Brain microvascular endothelial cell (primary cell): ENCODE measurements around the gene FAM131C.

Experiments used
- DNase-seq: peaks from one replicate; pipeline ENCODE4 v3.0.0-alpha.2; 2020
- H3K27ac ChIP-seq: fragments of 250-450 bp; sonication (Bioruptor Pico); 2 replicates; pipeline ENCODE4 v1.5.1; 2020; ENCODE audit warnings: mild to moderate bottlenecking, moderate library complexity
- H3K27me3 ChIP-seq: fragments of 250-450 bp; sonication (Bioruptor Pico); replicated peaks from 2 replicates; pipeline ENCODE4 v1.5.1; 2020; ENCODE audit warnings: mild to moderate bottlenecking
- H3K36me3 ChIP-seq: fragments of 250-450 bp; sonication (Bioruptor Pico); replicated peaks from 2 replicates; pipeline ENCODE4 v1.5.1; 2020; ENCODE audit warnings: mild to moderate bottlenecking
- H3K4me3 ChIP-seq: 2 replicates; pipeline ENCODE4 v1.5.1; 2011; ENCODE audit warnings: low read depth, mild to moderate bottlenecking, control low read depth, low read length, moderate library complexity
- in situ Hi-C: cut with HindIII; loops from 2 replicates; pipeline ENCODE4 v1.10.0; 2017; ENCODE audit warnings: low sequenced_read_pairs, low pct_ligation_motif_present
- TF ChIP-seq, protein P1 (sequence below): IDR thresholded peaks from 2 replicates; pipeline ENCODE4 v1.5.1; 2011; ENCODE audit warnings: low read depth, mild to moderate bottlenecking, moderate library complexity, low read length, control low read depth, inconsistent platforms; ENCODE audit errors: missing control alignments

Gene FAM131C

DNA sequence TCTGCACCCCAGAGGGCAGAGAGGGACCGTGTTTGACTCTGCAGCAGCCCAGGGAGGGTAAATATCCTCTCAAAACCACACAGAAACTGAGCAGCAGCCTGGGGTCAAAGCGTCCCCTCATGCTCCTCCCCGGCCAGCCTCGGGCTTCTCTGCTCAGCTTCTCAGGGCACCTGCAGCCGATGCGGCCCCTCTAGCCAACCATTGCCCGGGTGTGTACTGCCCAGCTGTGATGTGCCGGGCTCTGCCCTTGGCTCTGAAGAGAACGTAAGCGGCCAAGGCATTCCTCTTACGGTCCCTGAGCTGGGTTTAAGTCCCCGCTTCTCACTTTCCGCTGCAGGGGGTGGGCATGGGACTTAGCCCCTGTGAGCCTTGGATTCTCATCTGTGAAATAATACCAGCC, 5.5 kb downstream of the FAM131C start:
- no peak for DNase-seq
- in situ Hi-C loops: no loop called here
- Histone ChIP-seq H3K27ac (no peak overlapping the region), H3K36me3 (no peaks in the 10 kb centered on the region), H3K4me3 (no peak overlapping the region), H3K27me3 (no peaks in the 10 kb centered on the region)
- TF ChIP-seq, protein P1, sequence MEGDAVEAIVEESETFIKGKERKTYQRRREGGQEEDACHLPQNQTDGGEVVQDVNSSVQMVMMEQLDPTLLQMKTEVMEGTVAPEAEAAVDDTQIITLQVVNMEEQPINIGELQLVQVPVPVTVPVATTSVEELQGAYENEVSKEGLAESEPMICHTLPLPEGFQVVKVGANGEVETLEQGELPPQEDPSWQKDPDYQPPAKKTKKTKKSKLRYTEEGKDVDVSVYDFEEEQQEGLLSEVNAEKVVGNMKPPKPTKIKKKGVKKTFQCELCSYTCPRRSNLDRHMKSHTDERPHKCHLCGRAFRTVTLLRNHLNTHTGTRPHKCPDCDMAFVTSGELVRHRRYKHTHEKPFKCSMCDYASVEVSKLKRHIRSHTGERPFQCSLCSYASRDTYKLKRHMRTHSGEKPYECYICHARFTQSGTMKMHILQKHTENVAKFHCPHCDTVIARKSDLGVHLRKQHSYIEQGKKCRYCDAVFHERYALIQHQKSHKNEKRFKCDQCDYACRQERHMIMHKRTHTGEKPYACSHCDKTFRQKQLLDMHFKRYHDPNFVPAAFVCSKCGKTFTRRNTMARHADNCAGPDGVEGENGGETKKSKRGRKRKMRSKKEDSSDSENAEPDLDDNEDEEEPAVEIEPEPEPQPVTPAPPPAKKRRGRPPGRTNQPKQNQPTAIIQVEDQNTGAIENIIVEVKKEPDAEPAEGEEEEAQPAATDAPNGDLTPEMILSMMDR: no peak

DNA sequence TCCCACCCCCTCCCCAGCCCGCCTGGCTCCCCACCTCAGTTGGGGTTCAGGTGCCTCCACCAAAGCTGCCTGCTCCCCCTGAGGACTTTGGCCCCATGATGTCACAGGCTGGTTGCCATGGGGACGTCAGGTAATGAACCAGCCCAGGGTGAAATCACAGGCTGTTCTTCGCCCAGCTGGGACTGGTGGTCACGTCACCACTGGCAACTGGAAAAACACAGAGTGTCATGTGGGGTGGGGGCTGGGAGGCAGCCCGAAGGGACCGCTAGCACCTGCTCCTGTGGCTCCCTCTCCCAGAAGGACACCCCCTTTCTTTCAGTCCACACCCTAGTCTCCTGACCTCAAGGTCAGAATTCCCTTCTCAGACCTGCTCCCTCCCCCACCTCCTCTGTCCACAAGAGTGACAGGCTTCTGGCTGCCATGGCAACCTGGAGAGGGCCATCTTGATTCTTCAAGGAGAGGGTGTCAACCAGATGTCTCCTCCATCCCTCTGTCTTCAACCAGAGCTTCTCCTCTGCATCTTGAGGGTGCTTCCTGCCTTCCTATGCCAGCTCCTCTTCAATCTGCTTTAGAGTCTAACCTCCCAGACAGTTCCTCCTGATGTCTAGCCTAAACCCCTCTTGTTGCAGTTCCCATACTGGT, 6.2 kb downstream of the FAM131C start:
- no peak overlapping the region for H3K4me3 ChIP-seq
- no peak for DNase-seq
- no peaks in the 10 kb centered on the region for H3K36me3 ChIP-seq
- H3K27me3 ChIP-seq: no peaks in the 10 kb centered on the region
- H3K27ac ChIP-seq: no peak overlapping the region
- in situ Hi-C loops: no loop called here
- TF ChIP-seq, protein P1: no peak

DNA sequence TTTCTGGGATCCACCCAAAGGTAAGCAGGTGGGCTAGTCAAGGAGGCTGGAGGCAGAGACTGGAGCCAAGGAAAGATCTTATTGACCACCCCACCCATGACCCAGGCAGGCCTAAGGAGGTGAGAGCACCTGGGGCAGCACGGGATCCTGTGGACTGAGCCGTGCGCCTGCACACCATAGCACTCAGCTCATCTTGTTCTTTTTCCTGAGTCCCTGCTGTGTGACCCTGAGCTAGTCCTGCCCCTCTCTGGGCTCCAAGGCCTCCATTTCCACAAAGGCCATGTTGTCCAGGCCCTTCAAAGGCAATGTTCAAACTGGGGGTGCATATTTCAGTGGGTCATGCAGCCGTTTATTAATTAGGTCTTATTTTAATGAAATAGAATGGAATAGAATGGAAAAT, 7.2 kb downstream of the FAM131C start:
- no peak for DNase-seq
- Histone ChIP-seq H3K4me3 (no peak overlapping the region), H3K27me3 (no peaks in the 10 kb centered on the region), H3K36me3 (no peaks in the 10 kb centered on the region), H3K27ac (no peak overlapping the region)
- TF ChIP-seq, protein P1: no peak
- in situ Hi-C loops: no loop called here

DNA sequence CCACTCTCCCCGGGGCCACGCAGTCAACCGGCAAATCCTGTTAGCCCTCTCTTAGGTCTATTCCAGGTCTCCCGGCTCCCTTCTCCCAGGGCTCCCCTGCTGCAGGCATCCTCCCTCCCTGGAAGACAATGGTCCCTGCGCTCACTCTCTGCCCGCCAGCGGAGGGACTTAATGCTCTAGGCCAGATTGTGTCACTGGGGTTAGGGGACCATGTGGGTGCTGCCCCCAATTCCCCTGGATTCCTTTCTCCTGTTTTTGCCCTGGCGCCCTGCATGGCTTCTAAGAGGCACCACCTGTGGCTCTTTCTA, 8.2 kb downstream of the FAM131C start:
- H3K4me3 ChIP-seq: no peak overlapping the region
- no peak overlapping the region for H3K27ac ChIP-seq
- TF ChIP-seq, protein P1: no peak
- DNase-seq: no peak
- in situ Hi-C loops: no loop called here
- H3K27me3 ChIP-seq: no peaks in the 10 kb centered on the region
- no peaks in the 10 kb centered on the region for H3K36me3 ChIP-seq

DNA sequence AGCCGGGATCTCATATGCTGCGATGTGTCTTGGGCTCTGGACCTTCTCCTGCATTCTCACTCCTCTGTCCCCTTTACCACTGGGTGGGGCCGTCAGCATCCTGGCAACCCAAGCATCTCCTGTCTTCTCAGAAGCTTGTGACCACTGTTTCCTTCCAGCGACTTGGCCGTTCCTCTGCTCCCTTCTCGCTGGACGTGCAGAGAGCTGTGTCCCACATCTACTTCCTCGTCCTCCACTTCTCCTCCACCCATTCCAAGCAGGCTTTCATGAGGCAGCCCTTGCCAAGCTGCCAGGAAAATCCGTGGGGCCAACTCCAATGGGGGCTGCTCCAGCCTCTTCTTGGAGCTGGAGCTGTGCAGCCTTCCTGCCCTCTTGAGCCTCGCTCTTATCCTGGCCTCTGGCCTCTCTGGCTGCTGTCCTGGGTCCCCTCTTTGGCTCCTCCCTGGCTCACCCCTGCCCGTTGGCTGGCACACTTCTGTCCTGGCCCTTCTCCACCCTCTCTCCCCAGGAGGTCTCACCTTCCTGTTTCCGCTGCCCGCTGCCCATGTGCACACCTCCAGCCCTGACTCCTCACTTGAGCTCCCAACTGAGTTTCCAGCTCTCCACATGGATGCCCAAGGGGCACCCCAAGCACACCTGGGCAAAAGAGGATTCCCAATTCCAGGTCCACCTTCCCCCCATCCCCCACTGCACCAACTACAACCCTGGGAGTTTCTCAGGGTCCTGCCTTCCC, 8.7 kb downstream of the FAM131C start:
- TF ChIP-seq, protein P1: no peak
- Histone ChIP-seq H3K4me3 (no peak overlapping the region), H3K27ac (no peak overlapping the region), H3K36me3 (no peaks in the 10 kb centered on the region), H3K27me3 (no peaks in the 10 kb centered on the region)
- in situ Hi-C loops: no loop called here
- no peak for DNase-seq

DNA sequence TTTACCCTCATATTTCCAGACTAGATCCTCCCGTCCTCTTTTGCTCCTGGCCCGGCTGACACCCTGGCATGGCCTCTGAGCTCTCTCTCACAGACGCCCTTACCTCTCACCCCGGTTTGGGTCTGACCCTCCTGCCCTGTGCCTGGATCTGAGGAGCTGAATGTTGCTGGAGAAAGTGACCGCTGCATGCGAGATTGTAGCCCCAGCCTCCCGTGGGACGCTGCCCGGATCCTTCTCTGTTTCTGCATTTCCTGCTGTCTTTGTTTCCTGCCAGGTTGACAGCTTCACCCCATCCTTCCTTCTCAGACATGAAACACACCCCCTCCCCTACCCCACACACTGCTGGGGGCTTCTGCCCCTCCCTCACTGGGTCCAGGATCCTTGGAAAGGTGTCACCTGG, 9.5 kb downstream of the FAM131C start:
- in situ Hi-C loops: no loop called here
- TF ChIP-seq, protein P1: no peak
- H3K27me3 ChIP-seq: no peaks in the 10 kb centered on the region
- H3K36me3 ChIP-seq: no peaks in the 10 kb centered on the region
- DNase-seq: no peak
- H3K27ac ChIP-seq: no peak overlapping the region
- H3K4me3 ChIP-seq: no peak overlapping the region
